HL-60 (cell line): ENCODE data around the gene IMMP2L.

Source experiments
- CTCF ChIP-seq: IDR thresholded peaks from one replicate; pipeline ENCODE4 v1.5.1; 2011; ENCODE audit warnings: low read length, control low read depth, inconsistent platforms; ENCODE audit not compliant: insufficient read depth
- POLR2AphosphoS5 ChIP-seq: IDR thresholded peaks from 2 replicates; pipeline ENCODE4 v1.6.1; 2012; ENCODE audit warnings: low read depth
- REST ChIP-seq: IDR thresholded peaks from 2 replicates; pipeline ENCODE4 v1.6.1; 2012; ENCODE audit warnings: low read depth; ENCODE audit not compliant: insufficient replicate concordance

- no peak for TF ChIP-seq REST
- no peak for TF ChIP-seq CTCF
- no peak for TF ChIP-seq POLR2AphosphoS5
Observed at GRCh38 chr7:110871856-110872255, 690.4 kb downstream of the IMMP2L start.
